Urothelium cell line (cell line): ENCODE measurements around the gene PTPRC.
"Not testable (repeated sequence)": the region's sequence is repeated elsewhere in the genome, so short reads cannot be mapped to it uniquely, and the experiment has no call there.

Experiments
- DNase-seq: peaks from one replicate; pipeline ENCODE4 v3.0.0; 2011; ENCODE audit warnings: low spot score, mixed read lengths
- FAIRE-seq: peaks from 2 replicates; lab custom pipeline; 2011; peaks lifted over from hg19 to GRCh38; lab: Jason Lieb, UNC

PTPRC gene, protein sequence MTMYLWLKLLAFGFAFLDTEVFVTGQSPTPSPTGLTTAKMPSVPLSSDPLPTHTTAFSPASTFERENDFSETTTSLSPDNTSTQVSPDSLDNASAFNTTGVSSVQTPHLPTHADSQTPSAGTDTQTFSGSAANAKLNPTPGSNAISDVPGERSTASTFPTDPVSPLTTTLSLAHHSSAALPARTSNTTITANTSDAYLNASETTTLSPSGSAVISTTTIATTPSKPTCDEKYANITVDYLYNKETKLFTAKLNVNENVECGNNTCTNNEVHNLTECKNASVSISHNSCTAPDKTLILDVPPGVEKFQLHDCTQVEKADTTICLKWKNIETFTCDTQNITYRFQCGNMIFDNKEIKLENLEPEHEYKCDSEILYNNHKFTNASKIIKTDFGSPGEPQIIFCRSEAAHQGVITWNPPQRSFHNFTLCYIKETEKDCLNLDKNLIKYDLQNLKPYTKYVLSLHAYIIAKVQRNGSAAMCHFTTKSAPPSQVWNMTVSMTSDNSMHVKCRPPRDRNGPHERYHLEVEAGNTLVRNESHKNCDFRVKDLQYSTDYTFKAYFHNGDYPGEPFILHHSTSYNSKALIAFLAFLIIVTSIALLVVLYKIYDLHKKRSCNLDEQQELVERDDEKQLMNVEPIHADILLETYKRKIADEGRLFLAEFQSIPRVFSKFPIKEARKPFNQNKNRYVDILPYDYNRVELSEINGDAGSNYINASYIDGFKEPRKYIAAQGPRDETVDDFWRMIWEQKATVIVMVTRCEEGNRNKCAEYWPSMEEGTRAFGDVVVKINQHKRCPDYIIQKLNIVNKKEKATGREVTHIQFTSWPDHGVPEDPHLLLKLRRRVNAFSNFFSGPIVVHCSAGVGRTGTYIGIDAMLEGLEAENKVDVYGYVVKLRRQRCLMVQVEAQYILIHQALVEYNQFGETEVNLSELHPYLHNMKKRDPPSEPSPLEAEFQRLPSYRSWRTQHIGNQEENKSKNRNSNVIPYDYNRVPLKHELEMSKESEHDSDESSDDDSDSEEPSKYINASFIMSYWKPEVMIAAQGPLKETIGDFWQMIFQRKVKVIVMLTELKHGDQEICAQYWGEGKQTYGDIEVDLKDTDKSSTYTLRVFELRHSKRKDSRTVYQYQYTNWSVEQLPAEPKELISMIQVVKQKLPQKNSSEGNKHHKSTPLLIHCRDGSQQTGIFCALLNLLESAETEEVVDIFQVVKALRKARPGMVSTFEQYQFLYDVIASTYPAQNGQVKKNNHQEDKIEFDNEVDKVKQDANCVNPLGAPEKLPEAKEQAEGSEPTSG (N-terminal part only)

DNA sequence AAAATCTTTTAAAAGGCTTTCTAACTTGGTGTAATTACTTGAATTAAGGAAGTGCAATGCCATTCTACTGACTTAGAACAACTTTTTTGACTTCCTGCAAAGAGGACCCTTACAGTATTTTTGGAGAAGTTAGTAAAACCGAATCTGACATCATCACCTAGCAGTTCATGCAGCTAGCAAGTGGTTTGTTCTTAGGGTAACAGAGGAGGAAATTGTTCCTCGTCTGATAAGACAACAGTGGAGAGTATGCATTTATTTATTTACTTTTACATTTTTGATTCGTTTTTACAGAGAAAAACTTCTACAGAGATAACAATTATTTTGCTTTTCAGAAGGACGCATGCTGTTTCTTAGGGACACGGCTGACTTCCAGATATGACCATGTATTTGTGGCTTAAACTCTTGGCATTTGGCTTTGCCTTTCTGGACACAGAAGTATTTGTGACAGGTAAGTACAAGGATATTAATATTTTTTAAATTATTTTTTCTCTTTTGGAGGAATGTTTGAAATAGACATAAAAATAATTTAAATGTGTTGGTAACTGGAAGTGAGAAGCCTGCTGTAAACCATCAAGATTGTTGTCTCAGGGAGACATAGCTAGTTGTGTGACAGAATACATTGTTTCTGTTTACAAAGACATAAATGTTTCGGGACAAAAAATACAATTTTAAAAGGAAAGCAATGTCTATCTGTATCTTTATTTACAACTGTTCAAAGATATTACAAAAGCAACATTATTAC lies at the start of gene PTPRC:
TSS of gene PTPRC (plus strand) at position 147 of the 742 bp plus-strand sequence. CDS start at position 376, 229 bp downstream.
- DNase-seq, result no peak
- FAIRE-seq, result no peak

GRCh38 chr1:198590454-198590853 lies 48.4 kb upstream of the PTPRC start:
- DNase-seq (no peak), FAIRE-seq (no peak)

DNA sequence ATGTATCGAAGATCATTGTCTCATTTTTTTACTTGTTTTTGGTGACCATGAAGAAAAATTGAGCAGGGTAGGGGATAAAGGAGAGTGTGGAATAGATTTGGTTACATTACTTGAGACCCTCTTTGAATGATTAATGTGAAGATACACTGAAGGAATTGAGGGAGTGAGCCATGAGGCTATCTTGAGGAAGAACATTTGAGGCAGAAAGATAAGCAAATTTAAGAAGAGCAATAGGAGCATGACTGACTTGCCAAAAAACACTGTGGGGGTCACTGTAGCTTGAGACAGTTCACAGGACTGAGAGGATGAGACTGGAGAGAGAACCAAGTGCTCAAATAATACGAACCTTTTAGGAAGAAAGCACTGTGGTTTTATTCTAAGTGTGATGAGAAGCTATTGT lies 43.1 kb upstream of the PTPRC start:
- DNase-seq (no peak), FAIRE-seq (no peak)

GRCh38 chr1:198597690-198598430 lies 41.0 kb upstream of the PTPRC start:
- DNase-seq (no peak), FAIRE-seq (no peak)

- DNase-seq, result no peak
These were observed 40.0 kb upstream of the PTPRC start for GRCh38 chr1:198598796-198599321.

DNA sequence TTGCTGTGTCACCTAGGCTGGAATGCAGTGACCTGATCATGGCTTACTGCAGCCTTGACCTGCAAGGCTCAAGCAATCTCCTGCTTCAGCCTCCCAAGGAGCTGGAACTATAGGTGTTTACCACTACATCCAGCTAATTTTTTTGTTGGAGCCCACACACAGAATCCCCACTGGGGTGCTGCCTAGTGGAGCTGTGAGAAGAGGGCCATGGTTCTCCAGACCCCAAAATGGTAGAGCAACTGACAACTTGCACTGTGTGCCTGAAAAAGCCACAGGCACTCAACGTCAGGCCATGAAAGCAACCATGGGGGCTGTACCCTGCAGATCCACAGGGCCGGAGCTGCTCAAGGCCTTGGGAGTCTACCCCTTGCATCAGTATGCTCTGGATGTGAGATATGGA lies 39.1 kb upstream of the PTPRC start:
- FAIRE-seq, result no peak

More at GRCh38 chr1:198598796-198599321, 40.0 kb upstream of the PTPRC start:
- no peak for FAIRE-seq

DNA sequence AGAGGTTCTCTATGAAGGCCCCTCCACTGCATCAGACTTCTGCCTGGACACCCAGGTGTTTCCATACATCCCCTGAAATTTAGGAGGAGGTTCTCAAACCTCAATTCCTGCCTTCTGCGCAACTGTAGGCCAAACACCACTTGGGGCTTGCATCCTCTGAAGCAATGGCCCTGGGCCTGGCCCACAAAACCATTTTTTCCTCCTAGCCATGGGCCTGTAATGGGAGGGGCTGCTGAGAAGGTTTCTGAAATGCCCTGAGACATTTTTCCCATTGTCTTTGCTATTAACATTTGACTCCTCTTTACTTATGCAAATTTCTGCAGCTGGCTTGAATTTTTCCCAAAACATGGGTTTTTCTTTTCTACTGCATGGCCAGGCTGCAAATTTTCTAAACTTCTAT lies 37.9 kb upstream of the PTPRC start:
- DNase-seq (no peak), FAIRE-seq (no peak)

More for the DNA sequence above, 39.1 kb upstream of the PTPRC start:
- DNase-seq, result no peak

DNA sequence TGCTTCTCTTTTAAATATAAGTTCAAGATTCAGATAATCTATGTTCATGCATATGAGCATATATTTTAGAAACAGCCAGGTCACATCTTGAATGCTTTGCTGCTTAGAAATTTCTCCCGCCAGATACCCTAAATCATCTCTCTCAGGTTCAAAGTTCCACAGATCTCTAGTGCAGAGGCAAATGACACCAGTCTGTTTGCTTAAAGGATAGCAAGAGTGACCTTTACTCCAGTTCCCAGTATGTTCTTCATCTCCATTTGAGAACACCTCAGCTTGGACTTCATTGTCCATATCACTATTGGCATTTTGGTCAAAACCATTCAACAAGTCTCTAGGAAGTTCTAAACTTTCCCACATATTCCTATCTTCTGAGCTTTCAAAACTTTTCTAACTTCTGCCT lies 37.5 kb upstream of the PTPRC start:
- not testable (repeated sequence) for DNase-seq, FAIRE-seq

DNA sequence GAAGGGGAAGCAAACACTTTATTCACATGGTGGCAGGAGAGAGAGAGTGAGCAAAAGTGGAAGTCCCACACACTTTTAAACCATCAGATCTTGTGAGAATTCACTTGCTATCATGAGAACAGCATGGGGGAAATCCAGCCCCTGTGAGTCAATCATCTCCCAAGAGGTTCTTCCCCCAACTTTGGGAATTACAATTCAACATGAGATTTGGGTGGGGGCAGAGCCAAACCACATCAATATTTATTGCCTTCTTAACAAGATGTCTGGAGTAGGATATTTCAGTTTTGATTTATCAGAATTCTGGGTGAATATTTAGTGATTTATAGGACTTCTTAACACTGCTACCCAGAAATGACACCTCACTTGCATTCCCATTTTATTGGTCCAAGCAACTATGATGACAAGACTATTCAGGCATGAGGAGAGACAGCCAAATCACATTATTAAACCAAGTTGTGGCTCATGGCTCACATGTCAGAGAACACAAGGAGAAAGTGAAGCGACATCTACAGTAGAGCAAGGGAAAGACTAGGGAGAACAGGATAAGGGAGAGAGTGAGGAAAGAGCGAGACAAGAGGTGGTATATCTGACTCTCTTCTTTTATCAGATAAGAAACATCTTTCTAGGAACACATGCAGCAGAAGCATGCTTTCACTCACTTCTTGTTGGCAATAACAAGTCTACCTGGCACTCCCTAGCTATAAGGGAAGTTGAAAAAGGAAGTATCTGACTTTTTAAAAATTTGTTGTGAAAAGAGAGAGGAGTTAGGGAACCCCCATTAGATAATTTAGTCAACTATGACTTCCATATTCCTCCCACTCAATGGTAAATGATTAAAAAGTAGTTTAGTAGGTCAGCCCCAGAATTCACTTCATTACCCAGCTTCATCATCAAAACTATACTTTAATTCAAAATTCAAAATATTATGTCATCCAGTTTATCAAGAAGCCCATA lies 36.6 kb upstream of the PTPRC start:
- DNase-seq (no peak), FAIRE-seq (no peak)

GRCh38 chr1:198604975-198605374 lies 33.9 kb upstream of the PTPRC start:
- DNase-seq, result no peak
- no peak for FAIRE-seq

DNA sequence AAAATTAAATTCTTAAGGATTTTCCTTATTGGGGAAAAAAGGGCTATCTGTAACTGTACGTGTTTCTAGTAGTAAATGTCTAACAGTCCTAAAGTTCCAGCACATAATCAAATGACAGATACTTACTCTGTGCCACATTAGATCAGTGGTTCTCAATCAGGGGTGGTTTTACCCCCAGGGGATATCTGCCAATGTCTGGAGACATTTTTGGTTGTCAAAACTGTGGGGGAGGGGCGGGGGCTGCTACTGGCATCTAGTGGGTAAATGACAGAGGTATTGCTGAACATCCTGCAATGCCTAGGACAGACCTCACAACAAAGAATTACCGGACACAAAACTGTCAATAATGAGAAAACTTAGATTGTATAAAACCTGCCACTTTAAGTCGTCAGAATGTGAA lies 33.4 kb upstream of the PTPRC start:
- no peak for DNase-seq
- no peak for FAIRE-seq

GRCh38 chr1:198606020-198606438 lies 32.8 kb upstream of the PTPRC start:
- DNase-seq, result no peak

DNA sequence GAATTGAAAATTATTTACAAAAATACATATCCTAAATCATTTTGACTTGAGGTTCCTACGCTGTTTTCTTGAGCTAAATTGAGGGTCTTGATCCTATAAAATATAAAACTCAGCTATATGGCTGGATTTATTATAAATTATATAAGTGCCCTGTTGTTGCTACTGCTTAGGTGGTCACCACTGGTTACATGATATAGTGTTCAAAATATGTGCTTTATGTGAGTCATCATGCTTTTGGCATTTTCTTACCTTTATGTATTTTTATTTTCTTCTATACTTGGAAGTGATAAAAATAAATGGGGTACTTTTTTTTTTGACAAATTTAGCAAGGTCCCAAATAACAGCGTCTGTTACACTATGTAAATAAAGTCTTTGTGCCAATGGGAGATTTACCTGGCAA lies 31.1 kb upstream of the PTPRC start:
- FAIRE-seq (no peak), DNase-seq (no peak)

More at GRCh38 chr1:198606020-198606438, 32.8 kb upstream of the PTPRC start:
- FAIRE-seq, result no peak

DNA sequence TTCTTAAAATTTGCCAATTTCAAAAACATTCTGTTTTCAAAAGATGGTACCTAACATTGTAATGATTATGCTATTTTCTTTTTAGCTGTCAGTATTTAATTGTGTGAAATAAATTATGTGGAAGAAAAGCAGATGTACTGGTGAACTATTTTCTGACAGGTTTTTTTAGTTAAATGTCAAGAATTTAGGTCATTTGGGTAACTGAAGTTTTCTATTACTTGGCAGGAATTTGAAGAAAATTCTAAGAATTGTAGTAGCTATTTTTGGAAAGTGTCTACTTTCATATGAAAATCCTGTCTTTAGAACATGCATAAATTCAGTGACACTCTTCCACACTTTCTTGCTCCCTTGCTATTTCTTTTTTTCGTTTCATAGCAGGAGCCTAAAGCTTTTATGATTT lies 28.5 kb upstream of the PTPRC start:
- no peak for DNase-seq
- no peak for FAIRE-seq

DNA sequence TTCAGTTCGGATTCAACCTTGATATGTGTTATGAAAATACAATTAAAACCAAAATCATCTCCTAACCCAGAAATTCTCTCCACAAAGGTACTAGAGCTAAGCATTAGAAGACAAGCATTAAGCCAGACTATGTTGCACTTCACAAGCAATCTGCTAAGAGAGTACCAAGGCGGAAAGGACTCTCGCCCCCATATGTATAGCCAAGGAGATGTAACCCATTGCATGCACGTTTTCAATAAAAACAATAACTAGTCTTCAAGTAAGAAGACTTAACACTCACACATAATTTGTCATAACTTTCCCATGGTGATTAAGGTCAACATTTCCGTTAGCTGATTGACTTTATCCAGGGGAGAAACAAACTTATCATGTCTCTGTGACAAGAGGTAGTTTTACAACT lies 27.6 kb upstream of the PTPRC start:
- FAIRE-seq, result no peak

GRCh38 chr1:198612471-198613260 lies 26.2 kb upstream of the PTPRC start:
- FAIRE-seq (no peak), DNase-seq (no peak)

More for the DNA sequence above, 27.6 kb upstream of the PTPRC start:
- no peak for DNase-seq

- FAIRE-seq (no peak), DNase-seq (no peak)
These were observed 21.4 kb upstream of the PTPRC start for GRCh38 chr1:198617406-198617805.
